Liver (tissue), 9 donors: Measurements from ENCODE around the gene SCNN1A. TPM values are rescaled to one million over a fixed set of nuclear protein-coding genes. Genes with fewer than 3 reads are reported as not detected.

Experiments
- DNase-seq: peaks from one replicate; pipeline ENCODE4 v3.0.0-alpha.2; 2017; ENCODE audit warnings: low spot score
- H3K27ac ChIP-seq, 2 donors: one replicate each; pipeline ENCODE4 v1.7.0; 2013; ENCODE audit warnings: inconsistent platforms in 2 of 2, low read length in 2 of 2, control low read depth in 1 of 2, low read depth in 1 of 2, mild to moderate bottlenecking in 1 of 2
- H3K27me3 ChIP-seq, 4 donors: one replicate each; pipeline versions ENCODE4 v1.6.1 to v1.7.0; 2013; ENCODE audit warnings: low read length in 3 of 4, inconsistent platforms in 1 of 4, mild to moderate bottlenecking in 1 of 4, moderate library complexity in 1 of 4; ENCODE audit not compliant: control insufficient read depth in 4 of 4, insufficient read depth in 4 of 4
- H3K36me3 ChIP-seq, 4 donors: one replicate each; pipeline versions ENCODE4 v1.6.1 to v1.7.0; 2013; ENCODE audit warnings: low read length in 3 of 4, mild to moderate bottlenecking in 3 of 4, low read depth in 1 of 4, moderate library complexity in 1 of 4; ENCODE audit not compliant: control insufficient read depth in 4 of 4, insufficient read depth in 3 of 4
- H3K4me1 ChIP-seq, 4 donors: one replicate each; pipeline versions ENCODE4 v1.6.1 to v1.7.0; 2013; ENCODE audit warnings: low read length in 3 of 4, mild to moderate bottlenecking in 3 of 4, moderate library complexity in 1 of 4; ENCODE audit not compliant: control insufficient read depth in 4 of 4, insufficient read depth in 4 of 4
- H3K4me3 ChIP-seq, 3 donors: one replicate each; pipeline versions ENCODE4 v1.6.1 to v1.7.0; 2013; ENCODE audit warnings: low read length in 3 of 3, control low read depth in 1 of 3, low read depth in 1 of 3, mild to moderate bottlenecking in 1 of 3
- H3K9ac ChIP-seq, 2 donors: one replicate each; pipeline ENCODE4 v1.7.0; 2013; ENCODE audit warnings: low read length in 2 of 2, mild to moderate bottlenecking in 2 of 2, moderate library complexity in 2 of 2, control low read depth in 1 of 2, low read depth in 1 of 2
- H3K9me3 ChIP-seq, 4 donors: one replicate each; pipeline versions ENCODE4 v1.6.1 to v1.7.0; 2013; ENCODE audit warnings: low read length in 3 of 4; ENCODE audit not compliant: control insufficient read depth in 4 of 4
- EGR1 ChIP-seq, 2 donors: IDR thresholded peaks; 2 replicates each; pipeline ENCODE4 v1.6.1; 2016 to 2018; ENCODE audit warnings: antibody characterized with exemption in 2 of 2, low read depth in 2 of 2
- FOXA1 ChIP-seq: IDR thresholded peaks from 2 replicates; pipeline ENCODE4 v1.6.1; 2016; ENCODE audit warnings: antibody characterized with exemption
- FOXA2 ChIP-seq: IDR thresholded peaks from 2 replicates; pipeline ENCODE4 v1.6.1; 2016; ENCODE audit warnings: antibody characterized with exemption
- GABPA ChIP-seq, 2 donors: IDR thresholded peaks in 1 of 2; conservative IDR thresholded peaks in 1 of 2; 2 replicates each; pipeline ENCODE4 v1.6.1; 2016; ENCODE audit warnings: antibody characterized with exemption in 2 of 2, mild to moderate bottlenecking in 1 of 2, moderate library complexity in 1 of 2
- HNF4A ChIP-seq, 2 donors: conservative IDR thresholded peaks; 2 replicates each; pipeline ENCODE4 v1.6.1; 2016; ENCODE audit warnings: antibody characterized with exemption in 2 of 2, mild to moderate bottlenecking in 2 of 2
- HNF4G ChIP-seq: IDR thresholded peaks from 2 replicates; pipeline ENCODE4 v1.6.1; 2016; ENCODE audit warnings: antibody characterized with exemption
- JUND ChIP-seq, 2 donors: IDR thresholded peaks; 2 replicates each; pipeline ENCODE4 v1.6.1; 2016; ENCODE audit warnings: antibody characterized with exemption in 2 of 2
- NR2F2 ChIP-seq: IDR thresholded peaks from 2 replicates; pipeline ENCODE4 v1.6.1; 2016; ENCODE audit warnings: antibody characterized with exemption
- RAD21 ChIP-seq, 2 donors: IDR thresholded peaks; 2 replicates each; pipeline ENCODE4 v1.6.1; 2016; ENCODE audit warnings: antibody characterized with exemption in 2 of 2, mild to moderate bottlenecking in 2 of 2
- RXRA ChIP-seq, 2 donors: IDR thresholded peaks; 2 replicates each; pipeline ENCODE4 v1.6.1; 2017 to 2018; ENCODE audit warnings: antibody characterized with exemption in 2 of 2, mild to moderate bottlenecking in 1 of 2
- SP1 ChIP-seq: IDR thresholded peaks from 2 replicates; pipeline ENCODE4 v1.6.1; 2018; ENCODE audit warnings: antibody characterized with exemption, mild to moderate bottlenecking
- TAF1 ChIP-seq: conservative IDR thresholded peaks from 2 replicates; pipeline ENCODE4 v1.6.1; 2016; ENCODE audit warnings: antibody characterized with exemption, mild to moderate bottlenecking
- YY1 ChIP-seq: IDR thresholded peaks from 2 replicates; pipeline ENCODE4 v1.6.1; 2016; ENCODE audit warnings: antibody characterized with exemption, mild to moderate bottlenecking
- ZBTB33 ChIP-seq: IDR thresholded peaks from 2 replicates; pipeline ENCODE4 v1.6.1; 2016; ENCODE audit warnings: antibody characterized with exemption
- WGBS: extraction: QIAGEN DNeasy Blood & Tissue Kit; methylation state at CpG from one replicate; pipeline ENCODE4 v1.1.7; 2013; 5-methylcytosine and 5-hydroxymethylcytosine counted together
- polyA plus RNA-seq, 2 donors: library from polyadenylated mRNA; stranded (reverse) in 1 of 2; unstranded in 1 of 2; fragments of 200-250 nt in 1 of 2; fragments of >200 nt in 1 of 2; fragmentation: Nextera tagmentation in 1 of 2; extraction: Ambion mirVana in 1 of 2; gene quantifications; one replicate each; pipeline versions ENCODE4 v1.2.1 to v1.2.3, GENCODE V29; 2013 to 2015
- total RNA-seq, 2 donors: library from RNA; depleted of rRNA; stranded (reverse); fragments of >200 nt; gene quantifications; one replicate each; pipeline ENCODE4 v1.2.3, GENCODE V29; 2014
- TF ChIP-seq, protein P1 (sequence below): fragments of 150-350 bp; IDR thresholded peaks from 2 replicates; pipeline ENCODE4 v1.5.1; 2017; ENCODE audit warnings: improper control_type of control experiment, low read depth, low read length; ENCODE audit not compliant: missing input control
- TF ChIP-seq, protein P2 (sequence below): IDR thresholded peaks from 2 replicates; pipeline ENCODE4 v1.6.1; 2016; ENCODE audit warnings: antibody characterized with exemption
- TF ChIP-seq, protein P3 (sequence below): IDR thresholded peaks from 2 replicates; pipeline ENCODE4 v1.6.1; 2016; ENCODE audit warnings: antibody characterized with exemption, mild to moderate bottlenecking
- TF ChIP-seq, protein P4 (sequence below): IDR thresholded peaks from 2 replicates; pipeline ENCODE4 v1.6.1; 2016; ENCODE audit warnings: antibody characterized with exemption
- donor health status: healthy.
- donor health status: healthy.
- donor health status: healthy.
- donor health status: healthy.
- donor health status: healthy.

SCNN1A gene
- total and polyA plus RNA-seq, 4 donors, result 0.47 to 7.7 (median 2.9) TPM

- DNase-seq, result no peak
- peaks cover 5 to 16% (median 12%) of the 10 kb centered on the region in 4 donors for H3K4me1 ChIP-seq
- no peaks in the 10 kb centered on the region for H3K36me3 ChIP-seq
- H3K9me3 ChIP-seq, result no peaks in the 10 kb centered on the region
- no peak overlapping the region for H3K9ac ChIP-seq
- no peak overlapping the region for H3K4me3 ChIP-seq
- peak; percentile 34 for TF ChIP-seq SP1
- no peak for TF ChIP-seq HNF4A (conservative IDR thresholded peaks at IDR 0.05)
- no peak for TF ChIP-seq RAD21 (IDR thresholded peaks at IDR 0.05)
- no peak for TF ChIP-seq TAF1
- no peaks in the 10 kb centered on the region for H3K27me3 ChIP-seq
- WGBS, result 68% methylated on average over 19 of the region's 19 CpGs
- H3K27ac ChIP-seq, result peak overlapping the region in 1 of 2 donors; percentile 23
Observed at GRCh38 chr12:6376079-6376869, 911 bp upstream of the SCNN1A start.

DNA sequence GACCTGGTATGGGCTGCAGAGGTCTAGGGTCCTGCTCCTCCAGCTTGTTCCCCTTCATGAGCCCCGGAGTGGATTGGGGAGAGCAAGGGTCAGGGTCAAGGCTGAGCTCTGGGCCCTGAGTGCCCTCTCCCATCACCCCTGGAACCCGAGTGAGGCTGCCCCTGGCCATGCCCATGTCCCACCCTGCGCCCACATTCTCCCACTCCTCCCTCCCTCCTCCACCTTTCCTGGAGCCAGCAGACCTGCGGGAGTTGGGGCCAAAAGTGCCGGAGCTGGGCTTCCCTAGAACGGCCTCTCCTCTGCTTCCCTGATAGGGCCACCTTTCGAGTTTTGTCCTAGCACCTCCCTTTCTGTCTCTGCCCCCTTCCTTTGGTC lies 590 bp downstream of the SCNN1A start:
- Histone ChIP-seq H3K27ac (peak overlapping the region in 1 of 2 donors; percentile 61), H3K27me3 (no peaks in the 10 kb centered on the region), H3K36me3 (no peaks in the 10 kb centered on the region), H3K9me3 (no peaks in the 10 kb centered on the region), H3K9ac (no peak overlapping the region), H3K4me3 (no peak overlapping the region), H3K4me1 (peaks cover 5 to 20% (median 13%) of the 10 kb centered on the region in 4 donors)
- TF ChIP-seq FOXA2, result no peak
- TF ChIP-seq SP1, result no peak
- TF ChIP-seq HNF4G, result no peak
- no peak for TF ChIP-seq RXRA (IDR thresholded peaks at IDR 0.05)
- no peak for TF ChIP-seq NR2F2
- TF ChIP-seq, protein P1, sequence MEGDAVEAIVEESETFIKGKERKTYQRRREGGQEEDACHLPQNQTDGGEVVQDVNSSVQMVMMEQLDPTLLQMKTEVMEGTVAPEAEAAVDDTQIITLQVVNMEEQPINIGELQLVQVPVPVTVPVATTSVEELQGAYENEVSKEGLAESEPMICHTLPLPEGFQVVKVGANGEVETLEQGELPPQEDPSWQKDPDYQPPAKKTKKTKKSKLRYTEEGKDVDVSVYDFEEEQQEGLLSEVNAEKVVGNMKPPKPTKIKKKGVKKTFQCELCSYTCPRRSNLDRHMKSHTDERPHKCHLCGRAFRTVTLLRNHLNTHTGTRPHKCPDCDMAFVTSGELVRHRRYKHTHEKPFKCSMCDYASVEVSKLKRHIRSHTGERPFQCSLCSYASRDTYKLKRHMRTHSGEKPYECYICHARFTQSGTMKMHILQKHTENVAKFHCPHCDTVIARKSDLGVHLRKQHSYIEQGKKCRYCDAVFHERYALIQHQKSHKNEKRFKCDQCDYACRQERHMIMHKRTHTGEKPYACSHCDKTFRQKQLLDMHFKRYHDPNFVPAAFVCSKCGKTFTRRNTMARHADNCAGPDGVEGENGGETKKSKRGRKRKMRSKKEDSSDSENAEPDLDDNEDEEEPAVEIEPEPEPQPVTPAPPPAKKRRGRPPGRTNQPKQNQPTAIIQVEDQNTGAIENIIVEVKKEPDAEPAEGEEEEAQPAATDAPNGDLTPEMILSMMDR, result no peak
- TF ChIP-seq YY1, result no peak
- TF ChIP-seq JUND (IDR thresholded peaks at IDR 0.05), result no peak
- TF ChIP-seq GABPA (IDR thresholded peaks at IDR 0.05 in 1 of 2, conservative IDR thresholded peaks at IDR 0.05 in 1 of 2), result no peak
- TF ChIP-seq TAF1, result no peak
- no peak for TF ChIP-seq HNF4A (conservative IDR thresholded peaks at IDR 0.05)
- TF ChIP-seq, protein P2, sequence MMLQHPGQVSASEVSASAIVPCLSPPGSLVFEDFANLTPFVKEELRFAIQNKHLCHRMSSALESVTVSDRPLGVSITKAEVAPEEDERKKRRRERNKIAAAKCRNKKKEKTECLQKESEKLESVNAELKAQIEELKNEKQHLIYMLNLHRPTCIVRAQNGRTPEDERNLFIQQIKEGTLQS, result no peak
- TF ChIP-seq, protein P3, sequence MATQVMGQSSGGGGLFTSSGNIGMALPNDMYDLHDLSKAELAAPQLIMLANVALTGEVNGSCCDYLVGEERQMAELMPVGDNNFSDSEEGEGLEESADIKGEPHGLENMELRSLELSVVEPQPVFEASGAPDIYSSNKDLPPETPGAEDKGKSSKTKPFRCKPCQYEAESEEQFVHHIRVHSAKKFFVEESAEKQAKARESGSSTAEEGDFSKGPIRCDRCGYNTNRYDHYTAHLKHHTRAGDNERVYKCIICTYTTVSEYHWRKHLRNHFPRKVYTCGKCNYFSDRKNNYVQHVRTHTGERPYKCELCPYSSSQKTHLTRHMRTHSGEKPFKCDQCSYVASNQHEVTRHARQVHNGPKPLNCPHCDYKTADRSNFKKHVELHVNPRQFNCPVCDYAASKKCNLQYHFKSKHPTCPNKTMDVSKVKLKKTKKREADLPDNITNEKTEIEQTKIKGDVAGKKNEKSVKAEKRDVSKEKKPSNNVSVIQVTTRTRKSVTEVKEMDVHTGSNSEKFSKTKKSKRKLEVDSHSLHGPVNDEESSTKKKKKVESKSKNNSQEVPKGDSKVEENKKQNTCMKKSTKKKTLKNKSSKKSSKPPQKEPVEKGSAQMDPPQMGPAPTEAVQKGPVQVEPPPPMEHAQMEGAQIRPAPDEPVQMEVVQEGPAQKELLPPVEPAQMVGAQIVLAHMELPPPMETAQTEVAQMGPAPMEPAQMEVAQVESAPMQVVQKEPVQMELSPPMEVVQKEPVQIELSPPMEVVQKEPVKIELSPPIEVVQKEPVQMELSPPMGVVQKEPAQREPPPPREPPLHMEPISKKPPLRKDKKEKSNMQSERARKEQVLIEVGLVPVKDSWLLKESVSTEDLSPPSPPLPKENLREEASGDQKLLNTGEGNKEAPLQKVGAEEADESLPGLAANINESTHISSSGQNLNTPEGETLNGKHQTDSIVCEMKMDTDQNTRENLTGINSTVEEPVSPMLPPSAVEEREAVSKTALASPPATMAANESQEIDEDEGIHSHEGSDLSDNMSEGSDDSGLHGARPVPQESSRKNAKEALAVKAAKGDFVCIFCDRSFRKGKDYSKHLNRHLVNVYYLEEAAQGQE, result no peak
- no peak for TF ChIP-seq FOXA1
- no peak for TF ChIP-seq RAD21 (IDR thresholded peaks at IDR 0.05)
- no peak for TF ChIP-seq ZBTB33
- TF ChIP-seq, protein P4, sequence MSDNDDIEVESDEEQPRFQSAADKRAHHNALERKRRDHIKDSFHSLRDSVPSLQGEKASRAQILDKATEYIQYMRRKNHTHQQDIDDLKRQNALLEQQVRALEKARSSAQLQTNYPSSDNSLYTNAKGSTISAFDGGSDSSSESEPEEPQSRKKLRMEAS, result no peak
- TF ChIP-seq EGR1 (IDR thresholded peaks at IDR 0.05; ENCODE audit: low read depth in 2 of 2), result no peak
- WGBS, result 72% methylated on average over 7 of the region's 7 CpGs
- DNase-seq, result no peak
